ENCODE results near the gene PA2G4.

The PA2G4 gene

GRCh38 chr12:56127485-56127887, 23.1 kb downstream of the PA2G4 start:
- no peak for DNase-seq

DNA sequence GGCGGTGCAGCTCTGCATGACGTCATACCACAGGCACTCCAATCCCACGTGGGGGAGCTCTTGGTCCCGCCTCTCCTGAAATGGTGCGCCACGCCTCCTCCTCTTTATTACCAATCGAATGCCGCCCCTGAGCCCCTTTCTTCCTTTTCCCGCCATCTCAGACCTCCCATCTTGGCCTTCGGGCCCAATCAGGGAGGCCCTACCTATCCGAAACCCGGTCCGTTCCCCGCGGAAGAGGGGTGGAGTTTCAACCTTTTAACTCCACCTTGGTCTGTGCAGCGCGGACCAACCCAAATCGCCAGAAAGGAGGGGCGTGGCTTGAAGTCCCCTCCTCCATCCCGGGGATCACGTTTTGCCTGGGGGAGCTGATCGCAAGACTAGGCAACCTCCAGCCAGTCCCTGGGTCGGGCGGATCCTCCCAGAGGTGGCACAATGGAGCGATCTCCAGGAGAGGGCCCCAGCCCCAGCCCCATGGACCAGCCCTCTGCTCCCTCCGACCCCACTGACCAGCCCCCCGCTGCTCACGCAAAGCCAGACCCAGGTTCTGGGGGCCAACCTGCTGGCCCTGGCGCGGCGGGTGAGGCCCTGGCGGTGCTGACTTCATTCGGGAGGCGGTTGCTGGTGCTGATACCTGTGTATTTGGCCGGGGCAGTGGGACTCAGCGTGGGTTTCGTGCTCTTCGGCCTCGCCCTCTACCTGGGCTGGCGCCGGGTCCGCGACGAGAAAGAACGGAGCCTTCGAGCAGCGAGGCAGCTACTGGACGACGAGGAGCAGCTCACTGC, 23.7 kb downstream of the PA2G4 start, which contains the start of gene ESYT1:
Gene ESYT1, plus strand, starts transcription at position 380 of the 782 bp plus-strand sequence. Its CDS starts 53 bp downstream, at position 433.
- peak; percentile 98 for DNase-seq

GRCh38 chr12:56128670-56129205, 24.4 kb downstream of the PA2G4 start:
- no peak for DNase-seq

GRCh38 chr12:56129206-56129941, 25.0 kb downstream of the PA2G4 start:
- peak; percentile 58 to 77 for DNase-seq

GRCh38 chr12:56129942-56130495, 25.7 kb downstream of the PA2G4 start:
- no peak for DNase-seq

DNA sequence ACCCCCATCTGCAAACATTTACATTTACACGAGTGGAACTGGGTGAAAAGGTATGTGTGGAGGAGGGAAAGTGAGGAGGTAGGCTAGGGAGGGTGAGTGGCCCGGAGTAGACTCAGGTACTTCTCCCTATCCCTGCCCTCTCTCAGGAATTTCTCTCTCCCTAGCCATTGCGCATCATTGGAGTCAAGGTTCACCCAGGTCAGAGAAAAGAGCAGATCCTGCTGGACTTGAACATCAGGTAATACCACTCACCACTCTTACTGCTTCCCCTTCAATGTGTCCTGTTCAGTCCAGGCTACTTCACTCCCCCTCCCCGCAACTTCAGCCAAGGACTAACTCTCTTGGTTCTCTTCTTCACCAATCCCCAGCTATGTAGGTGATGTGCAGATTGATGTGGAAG, 26.5 kb downstream of the PA2G4 start:
- no peak for DNase-seq

DNA sequence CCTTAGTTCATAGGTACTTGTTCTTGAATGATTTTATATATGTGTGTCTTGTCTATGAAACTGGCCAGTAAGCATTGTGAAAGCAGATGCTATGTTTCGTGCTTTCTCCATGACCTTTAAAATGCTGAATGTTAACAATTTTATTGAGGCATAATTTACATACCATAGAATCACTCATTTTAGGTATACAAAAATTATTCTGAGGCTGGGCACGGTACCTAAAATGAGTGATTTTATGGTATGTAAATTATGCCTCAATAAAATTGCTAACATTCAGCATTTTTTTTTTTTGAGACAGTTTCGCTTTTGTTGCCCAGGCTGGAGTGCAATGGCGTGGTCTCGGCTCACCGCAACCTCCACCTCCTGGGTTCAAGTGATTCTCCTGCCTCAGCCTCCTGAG, 30.5 kb downstream of the PA2G4 start:
- no peak for DNase-seq

DNA sequence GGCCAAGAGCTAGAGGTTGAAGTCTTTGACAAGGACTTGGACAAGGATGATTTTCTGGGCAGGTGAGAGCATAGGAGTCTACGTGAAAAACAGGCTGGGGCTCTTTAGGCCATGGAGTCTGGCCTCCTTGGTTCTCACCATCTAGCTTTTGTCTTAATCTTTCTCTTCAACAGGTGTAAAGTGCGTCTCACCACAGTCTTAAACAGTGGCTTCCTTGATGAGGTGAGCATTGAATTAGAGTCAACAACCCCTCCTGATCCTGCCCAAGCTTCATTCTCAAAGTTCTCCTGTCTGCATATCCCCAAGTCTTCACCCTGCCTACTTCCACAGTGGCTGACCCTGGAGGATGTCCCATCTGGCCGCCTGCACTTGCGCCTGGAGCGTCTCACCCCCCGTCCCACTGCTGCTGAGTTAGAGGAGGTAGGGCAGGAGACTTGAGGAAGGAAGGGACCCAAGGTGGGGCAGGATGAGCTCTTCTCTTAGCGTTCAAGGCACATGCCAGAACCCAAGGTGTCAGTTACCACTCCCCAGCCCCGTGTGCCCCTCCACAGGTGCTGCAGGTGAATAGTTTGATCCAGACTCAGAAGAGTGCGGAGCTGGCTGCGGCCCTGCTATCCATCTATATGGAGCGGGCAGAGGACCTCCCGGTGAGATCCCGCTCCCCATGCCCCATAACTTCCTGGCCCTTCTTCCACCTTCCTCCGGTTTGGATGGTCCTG, 33.7 kb downstream of the PA2G4 start:
- no peak for DNase-seq

DNA sequence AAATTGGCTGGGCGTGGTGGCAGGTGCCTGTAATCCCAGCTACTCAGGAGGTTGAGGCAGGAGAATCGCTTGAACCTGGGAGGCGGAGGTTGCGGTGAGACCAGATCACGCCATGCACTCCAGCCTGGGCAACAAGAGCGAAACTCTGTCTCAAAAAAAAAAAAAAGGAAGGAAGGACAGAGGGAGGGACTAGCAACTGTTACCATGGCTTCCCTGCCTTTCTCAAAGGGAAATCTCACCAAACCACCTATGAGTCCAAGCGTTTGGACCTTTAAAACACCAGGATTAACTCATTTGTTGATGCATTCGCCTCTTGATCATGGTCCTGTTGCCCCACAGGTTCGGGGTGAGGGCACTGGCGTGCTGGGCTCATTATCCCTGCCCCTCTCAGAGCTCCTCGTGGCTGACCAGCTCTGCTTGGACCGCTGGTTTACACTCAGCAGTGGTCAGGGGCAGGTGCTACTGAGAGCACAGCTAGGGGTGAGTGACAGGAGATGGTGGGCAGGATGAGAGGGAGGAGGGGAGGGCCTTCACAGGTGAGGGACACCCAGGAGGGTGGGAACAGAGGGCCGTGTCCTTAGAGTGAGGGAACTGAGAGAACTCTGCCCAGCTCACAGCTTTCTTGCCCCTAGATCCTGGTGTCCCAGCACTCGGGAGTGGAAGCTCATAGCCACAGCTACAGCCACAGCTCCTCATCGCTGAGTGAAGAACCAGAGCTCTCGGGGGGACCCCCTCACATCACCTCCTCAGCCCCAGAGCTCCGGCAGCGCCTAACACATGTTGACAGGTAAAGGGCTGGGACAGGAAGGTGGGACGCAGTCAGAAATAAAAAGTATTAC, 37.8 kb downstream of the PA2G4 start:
- DNase-seq = peak in 1 of 2 experiments; percentile 10

DNA sequence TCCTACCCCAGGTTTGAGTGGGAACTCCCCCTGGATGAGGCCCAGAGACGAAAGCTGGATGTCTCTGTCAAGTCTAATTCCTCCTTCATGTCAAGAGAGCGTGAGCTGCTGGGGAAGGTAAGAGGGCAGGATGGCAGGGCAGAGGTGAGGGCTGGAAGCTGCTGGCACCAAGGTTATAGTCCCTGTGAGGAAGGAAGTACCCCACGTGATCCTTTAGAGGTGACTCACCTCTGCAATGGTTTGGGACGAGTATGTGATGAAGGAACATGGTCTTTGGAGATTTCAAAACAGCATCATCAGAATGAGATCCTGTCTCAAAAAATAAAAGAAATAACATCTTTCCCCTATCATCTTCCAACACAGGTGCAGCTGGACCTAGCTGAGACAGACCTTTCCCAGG, 38.9 kb downstream of the PA2G4 start:
- no peak for DNase-seq

DNA sequence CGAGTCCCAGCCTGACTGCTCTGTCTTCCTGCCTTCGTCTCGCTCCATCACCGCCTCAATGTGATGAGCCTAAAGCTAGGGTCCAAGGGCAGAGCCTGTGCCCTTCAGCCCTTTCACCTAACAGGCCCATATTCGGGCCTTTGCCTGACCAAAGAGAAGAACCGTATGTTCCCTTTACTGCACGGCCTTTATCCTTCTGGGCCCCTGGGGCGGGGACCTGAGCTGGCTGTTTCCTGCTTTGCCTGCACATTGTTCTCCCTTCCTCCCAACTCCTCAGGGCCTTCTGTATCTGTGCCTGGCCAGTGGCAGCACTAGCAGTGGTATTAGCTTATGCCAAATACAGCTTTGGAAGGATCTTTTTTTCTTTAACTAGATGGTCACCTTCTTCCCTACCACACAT, 39.5 kb downstream of the PA2G4 start:
- no peak for DNase-seq

- DNase-seq = no peak
Observed at GRCh38 chr12:56145217-56145616, 40.9 kb downstream of the PA2G4 start.

- no peak for DNase-seq
Observed at GRCh38 chr12:56146492-56147460, 42.4 kb downstream of the PA2G4 start.

DNA sequence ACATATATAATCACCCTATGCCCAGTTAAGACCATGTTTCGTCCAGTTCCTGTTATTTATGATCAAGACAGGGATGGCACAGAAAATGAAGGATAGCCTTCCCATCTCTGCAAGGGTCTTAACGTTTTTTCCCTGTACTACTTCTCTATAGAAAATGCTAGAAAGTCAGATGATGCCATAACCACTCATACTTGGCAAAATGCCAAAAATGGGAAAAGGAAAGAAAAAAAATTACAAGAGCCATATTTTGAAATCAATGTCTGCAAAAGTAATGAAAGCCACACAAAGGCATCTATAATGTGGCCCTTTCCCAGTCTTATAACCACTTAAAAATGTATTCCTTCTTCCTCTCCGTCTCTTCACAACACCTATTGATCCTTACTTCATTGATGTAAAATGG, 46.2 kb downstream of the PA2G4 start:
- peak; percentile 13 to 27 for DNase-seq

DNA sequence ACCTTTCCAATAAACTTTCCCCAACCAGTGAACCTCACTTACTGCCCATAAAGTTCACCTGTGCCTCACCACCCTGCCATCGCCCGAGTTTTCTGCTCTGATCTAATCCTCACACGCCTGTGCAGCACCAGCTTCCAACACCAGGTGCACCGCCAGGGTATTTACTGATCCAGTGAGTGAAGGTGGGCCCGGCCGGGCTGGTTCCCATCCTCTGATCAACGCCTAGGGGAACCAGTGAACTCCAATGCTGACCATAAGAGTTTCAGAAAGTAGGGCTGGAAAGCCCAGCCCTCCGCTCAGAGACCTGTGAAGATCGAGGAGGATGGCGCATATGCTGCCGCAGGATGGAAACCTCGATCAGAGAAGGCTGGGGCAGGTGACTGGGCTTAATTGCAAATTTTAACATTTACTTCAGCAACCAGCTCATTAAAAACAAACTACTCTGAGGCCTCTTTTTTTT, 47.3 kb downstream of the PA2G4 start:
- DNase-seq = peak; percentile 35 to 42

- DNase-seq = peak; percentile 83 to 87
Observed at GRCh38 chr12:56152132-56152755, 47.9 kb downstream of the PA2G4 start, which contains the start of gene MYL6B. Gene MYL6B, plus strand, starts transcription at chr12:56152587. Its CDS starts 1,332 bp downstream, at chr12:56153919.

GRCh38 chr12:56152756-56153677, 48.7 kb downstream of the PA2G4 start:
- DNase-seq = no peak

DNA sequence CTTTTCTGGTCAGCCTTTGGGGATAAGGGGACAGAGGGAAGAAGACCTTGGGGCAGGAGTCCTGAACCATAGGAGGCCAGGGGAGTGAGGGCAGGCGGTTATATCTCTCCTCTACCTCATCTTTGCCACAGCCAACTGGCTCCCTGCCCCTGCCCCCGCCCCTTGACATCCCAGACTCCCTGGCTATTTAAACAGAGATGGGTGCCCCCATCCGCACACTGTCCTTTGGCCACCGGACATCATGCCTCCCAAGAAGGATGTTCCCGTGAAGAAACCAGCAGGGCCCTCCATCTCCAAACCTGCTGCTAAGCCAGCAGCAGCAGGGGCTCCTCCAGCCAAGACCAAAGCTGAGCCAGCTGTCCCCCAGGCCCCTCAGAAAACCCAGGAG, 49.3 kb downstream of the PA2G4 start:
- no peak for DNase-seq

- DNase-seq = no peak
Observed at GRCh38 chr12:56154246-56154771, 50.0 kb downstream of the PA2G4 start.
